DND-41 (cell line): ENCODE data around the gene FYB1.

Experiments used
- EZH2 ChIP-seq: IDR thresholded peaks from 3 replicates; pipeline ENCODE4 v1.6.1; 2012; ENCODE audit warnings: borderline replicate concordance, low read depth, mild to moderate bottlenecking, moderate library complexity, low read length, inconsistent platforms; ENCODE audit not compliant: severe bottlenecking
- TF ChIP-seq, protein P1 (sequence below): IDR thresholded peaks from 2 replicates; pipeline ENCODE4 v1.5.1; 2012; ENCODE audit warnings: borderline replicate concordance, low read length, moderate library complexity, mild to moderate bottlenecking; ENCODE audit not compliant: poor library complexity, severe bottlenecking; ENCODE audit errors: extremely low read depth

DNA sequence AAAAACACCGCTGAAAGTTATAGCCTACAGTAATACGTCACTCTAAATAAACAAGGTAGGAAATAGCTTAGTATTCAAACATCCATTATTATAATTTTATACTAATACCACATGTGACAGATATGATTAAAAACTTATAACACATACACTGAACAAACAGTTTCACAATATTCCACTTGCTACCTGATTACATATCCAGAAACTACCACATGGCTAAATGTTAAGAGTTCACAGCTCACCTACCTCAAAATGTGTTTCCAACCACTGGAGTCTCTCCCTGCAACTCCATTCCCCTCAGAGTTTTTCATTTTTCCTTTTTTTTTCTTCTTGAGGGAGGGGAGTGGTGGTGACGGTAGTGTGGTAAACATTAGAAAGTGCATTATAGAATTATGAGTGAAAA is 157.3 kb downstream of the FYB1 start:
- TF ChIP-seq, protein P1, sequence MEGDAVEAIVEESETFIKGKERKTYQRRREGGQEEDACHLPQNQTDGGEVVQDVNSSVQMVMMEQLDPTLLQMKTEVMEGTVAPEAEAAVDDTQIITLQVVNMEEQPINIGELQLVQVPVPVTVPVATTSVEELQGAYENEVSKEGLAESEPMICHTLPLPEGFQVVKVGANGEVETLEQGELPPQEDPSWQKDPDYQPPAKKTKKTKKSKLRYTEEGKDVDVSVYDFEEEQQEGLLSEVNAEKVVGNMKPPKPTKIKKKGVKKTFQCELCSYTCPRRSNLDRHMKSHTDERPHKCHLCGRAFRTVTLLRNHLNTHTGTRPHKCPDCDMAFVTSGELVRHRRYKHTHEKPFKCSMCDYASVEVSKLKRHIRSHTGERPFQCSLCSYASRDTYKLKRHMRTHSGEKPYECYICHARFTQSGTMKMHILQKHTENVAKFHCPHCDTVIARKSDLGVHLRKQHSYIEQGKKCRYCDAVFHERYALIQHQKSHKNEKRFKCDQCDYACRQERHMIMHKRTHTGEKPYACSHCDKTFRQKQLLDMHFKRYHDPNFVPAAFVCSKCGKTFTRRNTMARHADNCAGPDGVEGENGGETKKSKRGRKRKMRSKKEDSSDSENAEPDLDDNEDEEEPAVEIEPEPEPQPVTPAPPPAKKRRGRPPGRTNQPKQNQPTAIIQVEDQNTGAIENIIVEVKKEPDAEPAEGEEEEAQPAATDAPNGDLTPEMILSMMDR = no peak
- TF ChIP-seq EZH2 = no peak
